Astrocyte of the cerebellum (primary cell): ENCODE results near the gene HAUS1.

Experiments
- DNase-seq: peaks from one replicate; pipeline ENCODE4 v3.0.0-alpha.2; 2011; ENCODE audit warnings: low read depth
- H3K4me3 ChIP-seq: 2 replicates; pipeline ENCODE4 v1.5.1; 2011; ENCODE audit warnings: mild to moderate bottlenecking, low read depth, low read length, moderate library complexity
- CTCF ChIP-seq: IDR thresholded peaks from 2 replicates; pipeline ENCODE4 v1.5.1; 2012; ENCODE audit warnings: low read length, low read depth, moderate library complexity, mild to moderate bottlenecking; ENCODE audit errors: missing control alignments
- in situ Hi-C: cut with HindIII; loops from 2 replicates; pipeline ENCODE4 v1.10.0; 2017; ENCODE audit warnings: low sequenced_read_pairs

HAUS1 gene

GRCh38 chr18:46071653-46072375, 32.4 kb upstream of the HAUS1 start, which contains the start of gene PSTPIP2:
PSTPIP2 (minus strand) TSS chr18:46072260; CDS start chr18:46072188, 72 bp downstream.
- no peak for DNase-seq
- peak within 1 kb of the TSS; percentile 52 for H3K4me3 ChIP-seq
- TF ChIP-seq CTCF: no peak
- in situ Hi-C loops: no loop called here

- DNase-seq: no peak
- in situ Hi-C loops: no loop called here
- no peak for TF ChIP-seq CTCF
- H3K4me3 ChIP-seq: peak overlapping the region; percentile 52
Measured at GRCh38 chr18:46072376-46072867, 31.8 kb upstream of the HAUS1 start.

GRCh38 chr18:46072959-46073358, 31.2 kb upstream of the HAUS1 start:
- no peak overlapping the region for H3K4me3 ChIP-seq
- TF ChIP-seq CTCF: no peak
- in situ Hi-C loops: no loop called here
- DNase-seq: no peak

GRCh38 chr18:46073474-46074331, 30.5 kb upstream of the HAUS1 start:
- TF ChIP-seq CTCF: peak; percentile 57
- peak; percentile 51 for DNase-seq
- no peak overlapping the region for H3K4me3 ChIP-seq
- in situ Hi-C loops: no loop called here

GRCh38 chr18:46079336-46079735, 24.8 kb upstream of the HAUS1 start:
- TF ChIP-seq CTCF: no peak
- in situ Hi-C loops: no loop called here
- DNase-seq: no peak

GRCh38 chr18:46080156-46080555, 24.0 kb upstream of the HAUS1 start:
- H3K4me3 ChIP-seq: no peak overlapping the region
- in situ Hi-C loops: no loop called here
- DNase-seq: no peak
- no peak for TF ChIP-seq CTCF

More at GRCh38 chr18:46079336-46079735, 24.8 kb upstream of the HAUS1 start:
- H3K4me3 ChIP-seq: no peak overlapping the region
